Measurements from ENCODE around the gene SMARCC1.

Gene SMARCC1

DNA sequence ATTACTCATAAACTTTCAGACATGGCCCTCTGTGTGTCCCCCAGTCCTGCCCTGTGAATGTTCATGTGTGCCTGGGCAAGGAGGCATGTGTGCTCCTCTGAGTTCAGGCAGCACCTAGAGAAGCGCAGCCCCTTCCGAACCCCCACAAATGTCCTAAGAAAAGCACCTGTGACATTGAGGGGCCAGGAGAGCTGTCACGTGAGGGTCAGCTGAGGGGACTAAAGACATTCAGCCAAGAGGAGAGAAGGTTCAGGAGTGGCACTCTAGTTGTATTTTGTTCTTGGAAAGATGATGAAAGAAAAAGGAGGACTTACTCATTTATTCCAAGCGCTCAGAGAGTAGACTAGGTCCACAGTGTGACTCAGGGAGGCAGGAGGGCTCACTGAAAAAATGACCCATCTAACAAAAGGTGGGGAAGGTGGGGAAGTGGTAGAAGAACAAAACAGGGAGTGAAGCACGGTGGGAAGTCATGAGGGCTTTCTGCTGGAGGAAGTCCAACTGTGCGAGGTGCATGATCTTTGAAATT lies 240.0 kb downstream of the SMARCC1 start:
- no peaks in the 10 kb centered on the region for H3K36me3 ChIP-seq
- no peak overlapping the region for H3K27ac ChIP-seq
- H3K9me3 ChIP-seq, result no peaks in the 10 kb centered on the region
- TF ChIP-seq, protein P1, sequence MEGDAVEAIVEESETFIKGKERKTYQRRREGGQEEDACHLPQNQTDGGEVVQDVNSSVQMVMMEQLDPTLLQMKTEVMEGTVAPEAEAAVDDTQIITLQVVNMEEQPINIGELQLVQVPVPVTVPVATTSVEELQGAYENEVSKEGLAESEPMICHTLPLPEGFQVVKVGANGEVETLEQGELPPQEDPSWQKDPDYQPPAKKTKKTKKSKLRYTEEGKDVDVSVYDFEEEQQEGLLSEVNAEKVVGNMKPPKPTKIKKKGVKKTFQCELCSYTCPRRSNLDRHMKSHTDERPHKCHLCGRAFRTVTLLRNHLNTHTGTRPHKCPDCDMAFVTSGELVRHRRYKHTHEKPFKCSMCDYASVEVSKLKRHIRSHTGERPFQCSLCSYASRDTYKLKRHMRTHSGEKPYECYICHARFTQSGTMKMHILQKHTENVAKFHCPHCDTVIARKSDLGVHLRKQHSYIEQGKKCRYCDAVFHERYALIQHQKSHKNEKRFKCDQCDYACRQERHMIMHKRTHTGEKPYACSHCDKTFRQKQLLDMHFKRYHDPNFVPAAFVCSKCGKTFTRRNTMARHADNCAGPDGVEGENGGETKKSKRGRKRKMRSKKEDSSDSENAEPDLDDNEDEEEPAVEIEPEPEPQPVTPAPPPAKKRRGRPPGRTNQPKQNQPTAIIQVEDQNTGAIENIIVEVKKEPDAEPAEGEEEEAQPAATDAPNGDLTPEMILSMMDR (IDR thresholded peaks at IDR 0.05), result no peak
- no peaks in the 10 kb centered on the region for H3K27me3 ChIP-seq
- H3K4me1 ChIP-seq, result peaks cover 0 to 12% (median 11%) of the 10 kb centered on the region in 4 donors
- DNase-seq, result no peak
- intact Hi-C loops (cut with DNase I; ENCODE audit: low total_unique reads), result no loop called here
- no peak overlapping the region for H3K4me3 ChIP-seq

DNA sequence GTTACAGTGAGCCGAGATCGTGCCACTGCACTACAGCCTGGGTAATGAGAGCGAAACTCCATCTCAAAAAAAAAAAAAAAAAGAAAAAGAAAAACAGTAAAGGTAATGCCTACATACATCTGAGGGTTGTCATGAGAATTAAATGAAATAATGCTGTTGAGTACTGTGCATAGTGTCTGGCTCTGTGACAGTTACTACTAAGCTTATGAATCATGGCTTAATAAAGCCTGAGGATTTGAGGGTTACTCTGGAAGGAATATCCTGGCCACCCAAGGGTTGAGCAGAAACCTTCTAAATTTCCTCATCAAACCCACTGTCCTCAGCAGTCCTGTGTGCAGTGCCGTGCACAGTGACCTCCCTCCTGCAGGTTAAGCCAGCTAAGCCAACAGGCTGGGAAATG lies 241.4 kb downstream of the SMARCC1 start:
- H3K36me3 ChIP-seq, result no peaks in the 10 kb centered on the region
- no peak for DNase-seq
- H3K4me3 ChIP-seq, result no peak overlapping the region
- intact Hi-C loops (cut with DNase I; ENCODE audit: low total_unique reads), result no loop called here
- no peaks in the 10 kb centered on the region for H3K27me3 ChIP-seq
- TF ChIP-seq, protein P1 (IDR thresholded peaks at IDR 0.05), result no peak
- no peaks in the 10 kb centered on the region for H3K9me3 ChIP-seq
- H3K4me1 ChIP-seq, result peaks cover 0 to 12% (median 11%) of the 10 kb centered on the region in 4 donors
- H3K27ac ChIP-seq, result no peak overlapping the region

DNA sequence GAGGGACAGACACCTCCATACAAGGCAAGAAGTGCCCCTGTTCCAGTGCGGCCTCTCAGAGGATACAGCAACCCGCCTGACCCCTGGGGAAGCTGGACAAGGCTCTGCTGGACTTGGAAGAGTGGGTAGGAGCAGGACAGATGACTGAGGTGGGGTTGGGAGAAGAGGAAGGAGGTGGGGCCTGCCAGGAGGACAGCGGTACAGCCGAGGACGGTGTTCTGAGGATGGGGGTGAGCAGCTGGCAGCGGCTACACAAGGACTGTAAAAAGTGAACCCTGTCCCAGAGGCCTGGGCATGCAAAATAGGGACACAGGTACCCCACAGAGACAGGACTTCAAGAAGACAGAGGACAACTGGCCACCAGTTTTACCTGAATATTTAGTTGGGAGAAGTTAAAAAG lies 244.7 kb downstream of the SMARCC1 start:
- intact Hi-C loops (cut with DNase I; ENCODE audit: low total_unique reads), result no loop called here
- TF ChIP-seq, protein P1 (IDR thresholded peaks at IDR 0.05), result no peak
- Histone ChIP-seq H3K27ac (no peak overlapping the region), H3K4me1 (peaks cover 0 to under 1% (median 0%) of the 10 kb centered on the region in 4 donors), H3K27me3 (no peaks in the 10 kb centered on the region), H3K4me3 (no peak overlapping the region), H3K36me3 (no peaks in the 10 kb centered on the region), H3K9me3 (no peaks in the 10 kb centered on the region)
- DNase-seq, result no peak

DNA sequence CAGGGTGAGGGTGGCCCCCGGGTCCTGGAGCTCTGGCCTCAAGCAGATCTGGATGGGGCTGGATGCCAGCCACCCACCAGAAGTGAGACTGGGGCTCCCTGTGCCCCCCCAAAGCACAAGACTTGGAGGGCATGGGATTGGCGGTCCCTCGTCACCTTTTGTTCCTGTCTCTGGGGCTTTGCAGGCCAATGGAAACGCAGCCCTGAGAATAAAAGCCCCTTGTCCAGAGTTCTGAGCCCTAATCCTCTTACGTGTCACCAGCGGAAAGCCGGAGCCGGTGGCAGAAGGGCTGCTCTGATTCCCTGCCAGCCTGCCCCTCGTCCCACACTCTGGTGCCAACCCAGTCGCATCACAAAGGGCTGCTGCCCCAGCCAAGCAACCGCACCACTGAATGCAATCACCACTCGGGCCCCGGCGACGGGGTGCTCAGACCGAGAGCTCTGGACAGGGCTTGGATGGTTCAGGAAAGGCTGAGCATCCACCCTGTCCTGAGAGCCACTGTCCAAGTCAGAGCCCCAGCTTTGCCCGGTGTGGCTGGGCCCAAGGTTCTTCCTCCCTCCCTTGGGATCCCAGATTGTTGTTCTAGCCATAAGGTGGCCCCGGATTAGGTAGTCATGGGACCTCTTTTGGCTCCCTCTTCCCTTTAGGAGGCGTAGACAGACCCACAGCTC lies 245.3 kb downstream of the SMARCC1 start:
- no peaks in the 10 kb centered on the region for H3K27me3 ChIP-seq
- H3K4me3 ChIP-seq, result no peak overlapping the region
- TF ChIP-seq, protein P1 (IDR thresholded peaks at IDR 0.05), result no peak
- H3K27ac ChIP-seq, result no peak overlapping the region
- no peaks in the 10 kb centered on the region for H3K4me1 ChIP-seq
- intact Hi-C loops (cut with DNase I; ENCODE audit: low total_unique reads), result no loop called here
- DNase-seq, result no peak
- no peaks in the 10 kb centered on the region for H3K36me3 ChIP-seq
- no peaks in the 10 kb centered on the region for H3K9me3 ChIP-seq
